BLaER1 (cell line): ENCODE data around the gene ANKRD11.

Experiments used
- H3K27ac ChIP-seq: shearing (Covaris generic); formaldehyde crosslinking; 2 replicates; pipeline ENCODE4 v1.8.1; 2022
- H3K27me3 ChIP-seq: shearing (Covaris generic); formaldehyde crosslinking; 2 replicates; pipeline ENCODE4 v1.8.1; 2022
- H3K36me3 ChIP-seq: shearing (Covaris generic); formaldehyde crosslinking; 2 replicates; pipeline ENCODE4 v1.8.1; 2022
- H3K4me1 ChIP-seq: shearing (Covaris generic); formaldehyde crosslinking; 2 replicates; pipeline ENCODE4 v1.8.1; 2022
- H3K4me2 ChIP-seq: shearing (Covaris generic); formaldehyde crosslinking; 2 replicates; pipeline ENCODE4 v1.8.1; 2022
- H3K4me3 ChIP-seq: shearing (Covaris generic); formaldehyde crosslinking; 2 replicates; pipeline ENCODE4 v1.8.1; 2022
- H3K9ac ChIP-seq: shearing (Covaris generic); formaldehyde crosslinking; 2 replicates; pipeline ENCODE4 v1.8.1; 2022
- H3K9me3 ChIP-seq: shearing (Covaris generic); formaldehyde crosslinking; 2 replicates; pipeline ENCODE4 v1.8.1; 2022
- H4K20me1 ChIP-seq: shearing (Covaris generic); formaldehyde crosslinking; 2 replicates; pipeline ENCODE4 v1.8.1; 2022
- Cebpa-rat ChIP-seq: shearing (Covaris generic); IDR thresholded peaks from 2 replicates; pipeline ENCODE4 v1.8.1; 2022

ANKRD11 gene

DNA sequence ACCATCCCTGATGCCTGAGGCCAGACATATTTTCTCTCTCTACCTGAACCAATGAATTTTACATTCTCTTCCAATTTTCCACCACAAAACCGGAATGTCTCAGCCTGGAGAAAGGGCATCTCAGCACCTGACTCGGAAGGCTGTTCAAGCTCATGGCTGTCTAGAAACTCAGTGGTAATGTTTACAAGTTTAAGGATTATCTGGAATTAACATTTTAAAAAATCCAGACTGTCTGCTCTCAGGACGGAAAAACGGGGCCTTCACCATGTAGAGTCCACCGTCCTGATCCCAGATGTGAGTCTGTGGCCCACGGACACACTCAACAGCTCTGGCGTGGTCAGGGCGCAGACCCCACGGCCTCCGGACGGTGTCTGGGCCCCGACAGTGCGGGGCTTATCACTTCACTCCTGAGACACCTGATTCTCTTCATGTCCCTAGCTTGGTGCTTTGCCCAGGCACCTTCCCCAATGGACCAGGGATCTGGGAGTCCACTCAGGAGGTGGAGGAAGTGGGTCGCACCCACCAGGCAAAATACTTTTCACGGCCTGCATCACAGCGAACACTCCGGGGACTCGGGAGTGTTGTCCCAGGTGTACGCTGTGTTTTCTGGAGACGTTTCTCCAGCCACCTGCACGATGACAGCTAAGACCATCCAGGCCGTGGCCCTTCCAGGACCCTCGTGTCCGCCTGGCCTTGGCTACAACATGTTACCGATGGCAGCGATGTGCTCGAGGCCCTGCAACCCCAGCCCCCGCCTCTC lies 171.3 kb downstream of the ANKRD11 start:
- Histone ChIP-seq H3K4me2 (peak overlapping the region; percentile 77), H3K36me3 (peaks cover 59% of the 10 kb centered on the region), H3K4me3 (no peak overlapping the region), H3K4me1 (peaks cover 100% of the 10 kb centered on the region), H3K9me3 (no peaks in the 10 kb centered on the region), H4K20me1 (peaks cover 100% of the 10 kb centered on the region), H3K9ac (no peak overlapping the region; the same call in 1 of the 2 replicates), H3K27ac (peak overlapping the region; percentile 49; the same call in 1 of the 2 replicates), H3K27me3 (no peaks in the 10 kb centered on the region)
- no peak for TF ChIP-seq Cebpa-rat

DNA sequence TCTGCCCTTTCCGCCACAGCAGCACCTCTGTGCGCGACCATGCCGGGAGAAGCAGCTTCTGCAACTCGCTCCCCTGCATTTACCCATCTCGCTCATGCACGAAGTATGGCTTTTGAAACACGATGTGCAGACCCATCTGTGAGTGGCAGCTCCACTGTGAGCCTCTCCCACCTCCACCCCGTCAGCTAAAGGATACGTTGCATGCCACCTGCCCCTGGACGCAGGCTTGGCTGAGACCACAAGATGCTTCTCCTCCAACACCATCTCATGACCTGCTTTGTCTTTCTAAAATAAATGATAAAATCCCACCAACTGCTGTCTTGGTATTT lies 172.0 kb downstream of the ANKRD11 start:
- H4K20me1 ChIP-seq, result peaks cover 100% of the 10 kb centered on the region
- H3K9ac ChIP-seq, result 0 out of 2 replicates have a peak overlapping the region, but pooled peaks have one; percentile 64
- no peaks in the 10 kb centered on the region for H3K9me3 ChIP-seq
- peaks cover 60% of the 10 kb centered on the region for H3K36me3 ChIP-seq
- H3K4me3 ChIP-seq, result no peak overlapping the region
- H3K4me2 ChIP-seq, result peak overlapping the region; percentile 77
- peaks cover 100% of the 10 kb centered on the region for H3K4me1 ChIP-seq
- H3K27ac ChIP-seq, result 0 out of 2 replicates have a peak overlapping the region, but pooled peaks have one; percentile 10
- no peaks in the 10 kb centered on the region for H3K27me3 ChIP-seq
- no peak for TF ChIP-seq Cebpa-rat

DNA sequence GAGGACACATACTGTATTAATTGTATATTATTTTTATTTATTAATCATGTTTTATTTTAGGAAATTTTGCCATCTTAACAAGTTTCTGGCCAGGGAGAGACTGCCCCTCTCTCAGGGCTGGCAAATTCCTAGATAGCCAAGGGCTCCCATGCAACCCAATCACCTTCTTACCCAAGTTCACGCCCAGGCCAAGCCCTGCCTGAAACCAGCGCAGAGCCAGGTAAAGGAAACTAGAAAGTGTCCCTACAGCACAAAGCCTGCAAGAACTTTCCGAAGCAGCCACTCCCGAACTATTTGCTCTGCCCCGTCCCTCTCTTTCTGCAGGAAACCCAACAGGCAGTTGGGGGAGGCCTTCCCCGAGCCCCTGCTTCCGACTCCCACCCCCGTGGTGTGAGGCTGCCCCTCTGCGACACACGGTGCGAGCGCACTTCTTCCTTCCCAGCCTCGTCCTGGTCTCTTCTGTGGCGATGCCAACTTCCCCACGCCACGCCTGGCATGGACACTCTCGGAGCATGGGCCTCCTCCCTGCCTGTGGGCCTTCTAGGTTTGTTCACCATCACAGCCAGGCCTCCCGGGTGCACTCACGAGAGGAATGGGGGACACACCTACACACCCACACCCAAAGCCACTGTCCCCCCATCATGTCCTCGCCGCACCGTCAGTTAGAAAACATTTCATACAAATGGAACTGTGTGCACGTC lies 172.5 kb downstream of the ANKRD11 start:
- peak overlapping the region; percentile 64; the same call in 1 of the 2 replicates for H3K9ac ChIP-seq
- TF ChIP-seq Cebpa-rat, result no peak
- no peaks in the 10 kb centered on the region for H3K9me3 ChIP-seq
- H3K4me3 ChIP-seq, result no peak overlapping the region
- peak overlapping the region; percentile 77 for H3K4me2 ChIP-seq
- H3K36me3 ChIP-seq, result peaks cover 62% of the 10 kb centered on the region
- H3K27ac ChIP-seq, result peak overlapping the region; percentile 49; the same call in 1 of the 2 replicates
- H3K4me1 ChIP-seq, result peaks cover 97% of the 10 kb centered on the region
- peaks cover 100% of the 10 kb centered on the region for H4K20me1 ChIP-seq
- no peaks in the 10 kb centered on the region for H3K27me3 ChIP-seq

DNA sequence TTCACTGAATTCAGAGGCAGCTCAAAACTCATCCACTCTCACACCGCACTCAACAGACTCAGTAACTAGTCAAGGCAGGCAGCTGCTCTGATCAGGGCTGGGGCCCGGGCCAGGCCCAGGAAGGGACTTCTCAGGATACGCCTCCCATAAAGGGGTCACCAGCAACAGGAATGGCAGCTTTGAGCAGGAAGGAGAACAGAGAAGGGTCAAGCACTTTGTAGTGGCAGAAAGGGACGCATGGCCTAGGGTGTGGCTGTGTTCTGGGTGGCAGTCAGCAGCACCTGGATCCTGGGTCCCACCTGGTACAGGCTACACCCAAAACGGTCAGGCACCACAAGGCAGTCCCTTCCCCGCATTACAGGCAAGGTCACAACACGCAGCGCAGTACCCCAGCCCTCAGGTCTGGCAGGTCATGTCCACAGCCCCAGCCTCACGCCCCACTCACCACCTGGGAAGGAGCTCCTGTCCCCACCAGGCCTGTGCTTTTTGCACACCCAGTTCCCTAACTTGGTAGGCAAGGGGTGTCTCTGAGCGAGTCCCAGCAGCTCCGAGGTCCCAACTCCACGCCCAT lies 173.2 kb downstream of the ANKRD11 start:
- H4K20me1 ChIP-seq, result peaks cover 100% of the 10 kb centered on the region
- peaks cover 90% of the 10 kb centered on the region for H3K4me1 ChIP-seq

DNA sequence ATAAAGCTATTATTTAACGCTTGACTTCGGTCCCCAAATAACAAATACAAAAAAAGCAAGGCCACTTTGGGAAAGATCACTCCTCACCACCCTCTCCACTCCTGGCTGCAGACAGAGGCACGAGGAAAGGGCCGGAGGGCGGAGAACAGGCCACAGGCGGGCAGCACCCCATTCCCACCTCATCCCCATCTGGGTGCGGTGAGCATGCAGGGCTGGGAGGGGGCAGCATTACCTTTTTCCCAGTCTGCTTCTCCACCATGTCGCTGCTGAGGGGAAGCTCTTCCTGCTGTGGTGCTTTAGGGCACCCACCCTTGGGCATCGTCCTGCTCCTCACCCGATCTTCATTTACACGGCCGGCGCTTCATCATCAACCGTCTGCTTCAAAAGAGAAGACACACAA lies 173.7 kb downstream of the ANKRD11 start:
- peak overlapping the region; percentile 49 for H3K27ac ChIP-seq
- H4K20me1 ChIP-seq, result peaks cover 100% of the 10 kb centered on the region
- no peaks in the 10 kb centered on the region for H3K9me3 ChIP-seq
- H3K27me3 ChIP-seq, result no peaks in the 10 kb centered on the region
- peak overlapping the region; percentile 64 for H3K9ac ChIP-seq
- peaks cover 70% of the 10 kb centered on the region for H3K36me3 ChIP-seq
- no peak overlapping the region for H3K4me3 ChIP-seq
- TF ChIP-seq Cebpa-rat, result no peak
- peak overlapping the region; percentile 77 for H3K4me2 ChIP-seq
- peaks cover 85% of the 10 kb centered on the region for H3K4me1 ChIP-seq

More for the DNA sequence above, 173.2 kb downstream of the ANKRD11 start:
- Histone ChIP-seq H3K4me2 (peak overlapping the region; percentile 77), H3K27ac (peak overlapping the region; percentile 49), H3K9me3 (no peaks in the 10 kb centered on the region), H3K9ac (peak overlapping the region; percentile 64), H3K36me3 (peaks cover 65% of the 10 kb centered on the region), H3K27me3 (no peaks in the 10 kb centered on the region), H3K4me3 (no peak overlapping the region)
- no peak for TF ChIP-seq Cebpa-rat

DNA sequence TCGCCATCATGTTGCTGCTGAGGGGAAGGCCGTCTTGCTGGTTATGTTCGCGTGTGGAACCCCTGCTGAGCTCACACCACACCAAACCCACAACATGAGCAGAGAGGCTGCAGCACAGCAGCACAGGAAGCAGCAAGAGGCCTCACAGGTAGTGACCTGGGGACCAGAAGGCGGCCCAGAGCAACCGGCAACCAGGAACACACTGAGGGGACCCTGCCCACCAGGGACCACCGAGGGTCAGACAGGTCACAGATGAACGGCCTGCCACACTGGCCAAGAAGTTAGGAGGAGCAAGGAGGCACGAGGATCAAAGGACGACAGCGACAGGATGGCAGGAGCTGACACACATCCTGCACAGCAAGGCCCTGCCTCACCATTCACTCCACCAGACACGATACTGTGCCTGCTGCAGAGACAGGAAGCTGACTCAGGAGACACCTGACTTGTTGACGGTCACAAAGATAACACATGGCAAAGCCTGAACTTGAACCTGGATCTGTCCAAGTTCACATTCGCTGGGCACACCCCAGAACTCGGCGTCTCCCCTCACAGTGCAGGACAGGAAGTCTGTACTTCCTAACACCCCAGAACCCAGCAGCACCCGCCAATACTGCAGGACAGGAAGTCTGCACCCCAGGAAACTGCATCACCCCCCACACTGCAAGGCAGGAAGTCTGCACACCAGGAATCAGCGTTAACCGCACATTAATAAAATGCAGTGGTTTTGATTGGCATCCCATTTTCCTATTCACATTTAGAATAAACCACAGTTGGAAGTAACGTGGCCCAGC lies 174.4 kb downstream of the ANKRD11 start:
- Histone ChIP-seq H3K4me1 (peaks cover 78% of the 10 kb centered on the region), H3K36me3 (peaks cover 77% of the 10 kb centered on the region), H3K9ac (0 out of 2 replicates have a peak overlapping the region, but pooled peaks have one; percentile 64), H3K4me2 (peak overlapping the region; percentile 77), H3K27ac (no peak overlapping the region; the same call in 1 of the 2 replicates), H4K20me1 (peaks cover 100% of the 10 kb centered on the region), H3K4me3 (no peak overlapping the region), H3K9me3 (no peaks in the 10 kb centered on the region), H3K27me3 (no peaks in the 10 kb centered on the region)
- TF ChIP-seq Cebpa-rat, result no peak

DNA sequence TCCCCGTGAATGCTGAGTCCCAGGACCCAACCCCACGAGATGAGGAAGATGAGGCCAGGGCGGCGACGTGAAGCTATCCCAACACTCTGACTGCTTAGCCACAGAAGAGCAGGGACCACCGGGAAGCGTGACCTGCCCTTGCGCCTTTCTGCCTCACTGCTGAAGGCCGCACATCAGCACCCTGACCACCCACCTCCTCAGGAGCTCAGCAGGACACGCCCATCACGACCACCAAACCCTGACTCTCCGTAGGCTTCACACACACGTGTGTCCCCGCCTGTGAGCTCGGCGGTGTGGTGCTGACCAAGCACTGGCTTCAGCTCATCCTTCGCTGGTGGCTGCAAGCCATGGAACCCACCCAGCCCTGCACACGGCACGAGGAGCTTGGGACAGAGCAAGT lies 175.1 kb downstream of the ANKRD11 start:
- TF ChIP-seq Cebpa-rat, result no peak
- no peak overlapping the region for H3K27ac ChIP-seq
- H3K36me3 ChIP-seq, result peaks cover 84% of the 10 kb centered on the region
- H4K20me1 ChIP-seq, result peaks cover 100% of the 10 kb centered on the region
- H3K27me3 ChIP-seq, result no peaks in the 10 kb centered on the region
- H3K9ac ChIP-seq, result no peak overlapping the region
- no peaks in the 10 kb centered on the region for H3K9me3 ChIP-seq
- H3K4me3 ChIP-seq, result no peak overlapping the region
- H3K4me2 ChIP-seq, result peak overlapping the region; percentile 77
- H3K4me1 ChIP-seq, result peaks cover 71% of the 10 kb centered on the region

DNA sequence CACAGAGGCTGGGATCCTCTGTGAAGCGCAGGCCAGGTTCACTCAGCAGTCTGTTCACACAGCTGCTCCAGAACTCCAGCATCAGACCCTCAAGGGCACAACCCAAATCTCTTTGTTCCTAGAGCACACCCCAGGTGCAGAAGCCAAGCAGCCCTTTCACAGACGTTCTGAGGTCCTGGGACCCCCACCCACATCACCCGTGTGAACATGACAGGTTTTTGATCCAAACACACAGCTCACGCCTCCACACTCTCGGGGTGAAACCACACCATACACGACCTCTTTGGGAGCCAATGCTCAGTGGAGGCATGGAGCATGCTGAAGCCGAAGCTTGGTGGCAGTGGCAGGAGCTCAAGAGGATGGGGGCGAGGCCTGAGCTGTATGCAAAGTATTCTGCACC lies 175.5 kb downstream of the ANKRD11 start:
- no peaks in the 10 kb centered on the region for H3K27me3 ChIP-seq
- peak overlapping the region; percentile 77 for H3K4me2 ChIP-seq
- peaks cover 87% of the 10 kb centered on the region for H3K36me3 ChIP-seq
- H3K27ac ChIP-seq, result no peak overlapping the region; the same call in 1 of the 2 replicates
- H3K4me1 ChIP-seq, result peaks cover 70% of the 10 kb centered on the region
- H3K9me3 ChIP-seq, result no peaks in the 10 kb centered on the region
- no peak overlapping the region for H3K4me3 ChIP-seq
- TF ChIP-seq Cebpa-rat, result no peak
- peaks cover 100% of the 10 kb centered on the region for H4K20me1 ChIP-seq
- H3K9ac ChIP-seq, result 0 out of 2 replicates have a peak overlapping the region, but pooled peaks have one; percentile 41

DNA sequence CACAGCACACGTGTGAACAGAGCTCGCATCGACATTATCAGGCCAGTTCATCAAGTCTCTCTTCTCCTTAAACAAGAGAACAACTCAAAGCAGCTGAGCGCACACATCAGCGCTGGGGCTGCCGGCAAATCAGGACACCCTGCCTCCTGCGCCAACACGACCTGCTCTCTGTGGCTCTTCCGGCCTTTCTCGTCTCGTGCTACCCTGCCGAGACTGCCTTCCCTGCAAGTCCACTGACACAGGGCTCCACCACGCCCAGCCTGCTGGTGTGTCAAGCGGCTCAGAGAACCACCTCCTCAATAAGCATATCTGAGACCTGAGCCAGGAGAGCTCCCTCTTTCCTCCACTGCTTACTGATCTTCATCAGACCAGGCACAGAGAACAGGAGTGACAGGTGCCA lies 176.0 kb downstream of the ANKRD11 start:
- peak overlapping the region; percentile 77 for H3K4me2 ChIP-seq
- H4K20me1 ChIP-seq, result peaks cover 100% of the 10 kb centered on the region
- no peak overlapping the region; the same call in 1 of the 2 replicates for H3K27ac ChIP-seq
- no peaks in the 10 kb centered on the region for H3K9me3 ChIP-seq
- no peaks in the 10 kb centered on the region for H3K27me3 ChIP-seq
- H3K36me3 ChIP-seq, result peaks cover 87% of the 10 kb centered on the region
- H3K9ac ChIP-seq, result peak overlapping the region; percentile 41; the same call in 1 of the 2 replicates
- H3K4me1 ChIP-seq, result peaks cover 70% of the 10 kb centered on the region
- no peak overlapping the region for H3K4me3 ChIP-seq
- TF ChIP-seq Cebpa-rat, result no peak
